Activated T-cell treated with anti-CD3 and anti-CD28 coated beads, Interleukin-2, amount 50 U/mL, for 24 hours (primary cell): ENCODE results near the gene UST.

Source experiments
- DNase-seq: peaks from one replicate; pipeline ENCODE4 v3.0.0-alpha.2; 2020
- H3K27ac Mint-ChIP-seq: 2 replicates; pipeline ENCODE4 v1.8.0; 2020; ENCODE audit warnings: mild to moderate bottlenecking, mixed read lengths
- H3K27me3 Mint-ChIP-seq: 2 replicates; pipeline ENCODE4 v1.8.0; 2020; ENCODE audit warnings: mixed read lengths
- H3K36me3 Mint-ChIP-seq: 2 replicates; pipeline ENCODE4 v1.8.0; 2020; ENCODE audit warnings: low read depth, mixed read lengths
- H3K4me1 Mint-ChIP-seq: 2 replicates; pipeline ENCODE4 v1.8.0; 2020; ENCODE audit warnings: low read depth, mixed read lengths
- H3K4me3 Mint-ChIP-seq: 2 replicates; pipeline ENCODE4 v1.8.0; 2020; ENCODE audit warnings: mild to moderate bottlenecking, moderate library complexity, mixed read lengths
- H3K9me3 Mint-ChIP-seq: 2 replicates; pipeline ENCODE4 v1.8.0; 2020; ENCODE audit warnings: mixed read lengths

UST gene

GRCh38 chr6:148822819-148823218 lies 76.0 kb downstream of the UST start:
- peaks cover 3% of the 10 kb centered on the region for H3K9me3 Mint-ChIP-seq
- H3K4me1 Mint-ChIP-seq: peaks cover 3% of the 10 kb centered on the region
- no peak for DNase-seq
- H3K27me3 Mint-ChIP-seq: no peaks in the 10 kb centered on the region
- H3K27ac Mint-ChIP-seq: no peak overlapping the region
- no peaks in the 10 kb centered on the region for H3K36me3 Mint-ChIP-seq
- no peak overlapping the region for H3K4me3 Mint-ChIP-seq

DNA sequence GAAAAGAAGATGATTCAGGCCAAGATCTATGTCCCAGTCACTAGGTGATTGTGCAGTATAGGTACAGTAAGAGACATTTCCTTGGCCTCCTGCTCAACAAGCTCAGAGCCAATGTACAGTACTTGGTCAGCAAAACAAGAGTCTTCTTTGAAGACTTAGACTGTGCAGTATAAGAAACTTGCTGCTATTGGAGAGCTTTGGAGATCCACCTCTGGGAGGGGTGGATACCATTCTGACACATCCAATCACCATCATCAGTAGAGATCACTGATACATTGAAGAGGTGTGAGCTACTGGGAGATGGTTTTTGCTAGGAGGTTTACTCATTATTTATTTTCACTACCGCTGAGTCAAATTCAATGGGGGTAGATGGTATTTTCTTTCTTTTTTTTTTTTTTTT lies 77.5 kb downstream of the UST start:
- Mint-ChIP-seq H3K27me3 (no peaks in the 10 kb centered on the region), H3K4me3 (no peak overlapping the region), H3K9me3 (peaks cover 3% of the 10 kb centered on the region), H3K36me3 (no peaks in the 10 kb centered on the region), H3K27ac (no peak overlapping the region), H3K4me1 (peaks cover 5% of the 10 kb centered on the region)
- no peak for DNase-seq

DNA sequence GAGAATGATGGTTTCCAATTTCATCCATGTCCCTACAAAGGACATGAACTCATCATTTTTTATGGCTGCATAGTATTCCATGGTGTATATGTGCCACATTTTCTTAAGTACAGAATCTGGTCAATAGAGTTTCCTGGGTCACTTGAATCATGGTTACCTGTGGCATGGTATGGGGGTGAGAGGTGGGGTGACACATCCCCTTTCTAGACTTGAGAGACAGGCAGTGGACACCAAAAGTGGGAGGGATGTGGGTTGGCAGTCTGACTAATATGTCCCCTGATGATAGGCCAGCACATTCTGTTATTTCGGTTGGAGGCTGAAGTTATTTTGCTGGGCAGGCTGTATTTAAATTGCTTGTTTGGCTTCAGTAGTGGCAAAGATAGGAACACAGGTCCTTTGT lies 78.1 kb downstream of the UST start:
- Mint-ChIP-seq H3K9me3 (peaks cover 3% of the 10 kb centered on the region), H3K4me1 (peaks cover 12% of the 10 kb centered on the region), H3K27ac (no peak overlapping the region), H3K4me3 (no peak overlapping the region), H3K27me3 (no peaks in the 10 kb centered on the region), H3K36me3 (no peaks in the 10 kb centered on the region)
- DNase-seq: no peak

DNA sequence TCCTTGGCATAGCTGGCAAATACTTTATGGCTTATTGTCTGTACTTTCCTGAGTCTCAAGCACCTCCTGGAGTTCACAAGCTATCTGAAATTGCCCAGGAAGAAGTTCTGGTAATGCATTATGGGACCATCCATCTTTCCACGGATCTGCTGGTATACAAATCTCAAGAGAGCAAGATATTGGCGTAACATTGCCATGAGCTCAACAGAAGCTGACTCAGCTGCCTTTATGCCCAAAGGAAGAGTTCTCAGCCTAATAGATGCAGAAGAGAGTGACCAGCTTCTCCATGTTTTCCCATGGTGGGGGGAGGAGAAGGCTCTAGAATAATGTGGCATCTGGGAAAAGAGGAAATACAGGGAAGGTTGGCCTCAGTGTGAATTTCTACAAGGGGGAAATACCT lies 78.7 kb downstream of the UST start:
- Mint-ChIP-seq H3K9me3 (peaks cover 3% of the 10 kb centered on the region), H3K4me3 (no peak overlapping the region), H3K36me3 (no peaks in the 10 kb centered on the region), H3K4me1 (peaks cover 17% of the 10 kb centered on the region), H3K27ac (no peak overlapping the region), H3K27me3 (no peaks in the 10 kb centered on the region)
- DNase-seq: no peak

DNA sequence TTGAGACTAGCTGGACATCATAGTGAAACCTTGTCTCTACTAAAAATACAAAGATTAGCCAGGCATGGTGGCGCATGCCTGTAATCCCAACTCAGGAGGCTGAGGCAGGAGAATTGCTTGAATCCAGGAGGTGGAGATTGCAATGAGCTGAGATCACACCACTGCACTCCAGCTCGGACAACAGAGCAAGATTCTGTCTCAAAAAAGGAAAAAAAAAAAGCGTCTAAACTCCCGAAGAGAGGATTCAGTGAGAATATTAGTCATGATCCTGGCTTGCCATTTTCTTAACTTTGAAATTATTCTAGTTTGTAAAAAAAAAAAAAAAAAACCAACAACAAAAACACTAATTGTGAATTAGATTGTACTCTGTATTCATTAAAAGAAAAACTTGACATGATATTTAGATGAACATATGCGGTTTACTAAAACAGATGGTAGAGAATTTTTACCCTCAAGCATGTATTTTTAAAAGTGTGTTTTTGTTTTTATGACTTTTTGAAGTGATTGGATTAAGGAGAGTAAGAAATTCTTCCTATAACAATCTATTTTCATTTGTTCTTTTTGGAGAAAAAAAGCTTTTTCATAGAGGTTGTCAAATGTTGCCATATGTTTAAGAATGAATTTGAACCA lies 80.7 kb downstream of the UST start:
- Mint-ChIP-seq H3K27me3 (no peaks in the 10 kb centered on the region), H3K4me3 (no peak overlapping the region), H3K9me3 (peaks cover 3% of the 10 kb centered on the region), H3K36me3 (no peaks in the 10 kb centered on the region), H3K4me1 (peaks cover 26% of the 10 kb centered on the region), H3K27ac (no peak overlapping the region)
- DNase-seq: no peak

GRCh38 chr6:148828047-148828446 lies 81.2 kb downstream of the UST start:
- peaks cover 26% of the 10 kb centered on the region for H3K4me1 Mint-ChIP-seq
- DNase-seq: no peak
- H3K36me3 Mint-ChIP-seq: no peaks in the 10 kb centered on the region

GRCh38 chr6:148829415-148830101 lies 82.7 kb downstream of the UST start:
- no peaks in the 10 kb centered on the region for H3K27me3 Mint-ChIP-seq
- no peak for DNase-seq
- no peak overlapping the region for H3K4me3 Mint-ChIP-seq
- no peaks in the 10 kb centered on the region for H3K36me3 Mint-ChIP-seq
- H3K9me3 Mint-ChIP-seq: peaks cover 3% of the 10 kb centered on the region
- H3K27ac Mint-ChIP-seq: no peak overlapping the region
- H3K4me1 Mint-ChIP-seq: peaks cover 28% of the 10 kb centered on the region

More at GRCh38 chr6:148828047-148828446, 81.2 kb downstream of the UST start:
- H3K27ac Mint-ChIP-seq: no peak overlapping the region
- no peaks in the 10 kb centered on the region for H3K27me3 Mint-ChIP-seq
- no peak overlapping the region for H3K4me3 Mint-ChIP-seq
- peaks cover 3% of the 10 kb centered on the region for H3K9me3 Mint-ChIP-seq

GRCh38 chr6:148830614-148831013 lies 83.8 kb downstream of the UST start:
- peak overlapping the region; percentile 63 for H3K4me3 Mint-ChIP-seq
- peaks cover 30% of the 10 kb centered on the region for H3K4me1 Mint-ChIP-seq

GRCh38 chr6:148831064-148831463 lies 84.2 kb downstream of the UST start:
- Mint-ChIP-seq H3K4me1 (peaks cover 35% of the 10 kb centered on the region), H3K9me3 (no peaks in the 10 kb centered on the region), H3K27ac (peak overlapping the region; percentile 82), H3K27me3 (no peaks in the 10 kb centered on the region), H3K36me3 (no peaks in the 10 kb centered on the region), H3K4me3 (peak overlapping the region; percentile 63)
- DNase-seq: no peak

More at GRCh38 chr6:148830614-148831013, 83.8 kb downstream of the UST start:
- H3K27ac Mint-ChIP-seq: peak overlapping the region; percentile 82
- DNase-seq: no peak
- no peaks in the 10 kb centered on the region for H3K36me3 Mint-ChIP-seq
- no peaks in the 10 kb centered on the region for H3K27me3 Mint-ChIP-seq
- no peaks in the 10 kb centered on the region for H3K9me3 Mint-ChIP-seq

DNA sequence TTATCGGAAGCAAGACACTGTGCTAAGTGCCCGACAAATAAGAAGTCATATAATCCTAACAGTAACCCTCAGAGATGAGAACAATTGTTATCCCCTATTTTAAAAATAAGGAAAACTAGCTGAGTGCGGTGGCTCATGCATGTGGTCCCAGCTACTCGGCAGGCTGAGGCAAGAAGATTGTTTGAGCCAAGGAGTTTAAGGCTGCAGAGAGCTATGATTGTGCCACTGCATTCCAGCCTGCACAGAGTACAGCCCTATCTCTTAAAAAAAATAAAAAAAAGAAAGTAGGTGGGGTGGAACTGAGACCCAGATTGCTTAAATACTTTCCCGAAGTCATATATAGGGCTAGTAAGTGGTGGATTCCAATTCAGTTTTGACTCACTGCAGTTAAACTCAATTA lies 84.7 kb downstream of the UST start:
- Mint-ChIP-seq H3K4me3 (no peak overlapping the region), H3K27ac (no peak overlapping the region), H3K9me3 (no peaks in the 10 kb centered on the region), H3K4me1 (peaks cover 40% of the 10 kb centered on the region), H3K36me3 (no peaks in the 10 kb centered on the region), H3K27me3 (no peaks in the 10 kb centered on the region)
- no peak for DNase-seq

- peaks cover 30% of the 10 kb centered on the region for H3K4me1 Mint-ChIP-seq
- no peaks in the 10 kb centered on the region for H3K27me3 Mint-ChIP-seq
- H3K9me3 Mint-ChIP-seq: no peaks in the 10 kb centered on the region
- no peaks in the 10 kb centered on the region for H3K36me3 Mint-ChIP-seq
- peak overlapping the region; percentile 51 for H3K4me3 Mint-ChIP-seq
- peak; percentile 59 for DNase-seq
- H3K27ac Mint-ChIP-seq: peak overlapping the region; percentile 94
These were observed 89.2 kb downstream of the UST start for GRCh38 chr6:148835920-148836441.

DNA sequence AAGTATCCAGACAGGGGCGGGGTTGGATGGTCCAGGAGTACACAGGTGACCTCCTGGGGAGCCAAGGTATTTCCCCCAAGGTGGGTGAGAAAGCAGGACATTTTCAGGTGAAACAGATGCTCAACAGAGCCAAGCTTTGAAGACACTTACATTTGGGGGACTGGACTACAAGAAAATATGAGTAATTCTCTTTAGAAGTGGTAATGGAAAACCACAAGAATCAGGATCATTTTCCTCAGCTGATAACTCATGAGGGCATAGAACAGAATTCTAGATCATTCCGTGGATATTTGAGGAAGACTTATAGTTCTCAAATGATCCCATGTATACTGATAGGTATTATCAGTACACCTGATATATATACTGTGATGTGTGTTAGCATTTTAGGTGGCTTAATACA lies 89.9 kb downstream of the UST start:
- no peak for DNase-seq
- no peaks in the 10 kb centered on the region for H3K27me3 Mint-ChIP-seq
- H3K36me3 Mint-ChIP-seq: no peaks in the 10 kb centered on the region
- peak overlapping the region; percentile 94 for H3K27ac Mint-ChIP-seq
- H3K4me1 Mint-ChIP-seq: peaks cover 25% of the 10 kb centered on the region
- H3K4me3 Mint-ChIP-seq: no peak overlapping the region
- H3K9me3 Mint-ChIP-seq: no peaks in the 10 kb centered on the region

- Mint-ChIP-seq H3K9me3 (no peaks in the 10 kb centered on the region), H3K4me3 (no peak overlapping the region), H3K27ac (no peak overlapping the region), H3K27me3 (no peaks in the 10 kb centered on the region), H3K36me3 (no peaks in the 10 kb centered on the region), H3K4me1 (peaks cover 29% of the 10 kb centered on the region)
- DNase-seq: no peak
These were observed 91.1 kb downstream of the UST start for GRCh38 chr6:148837941-148838340.

GRCh38 chr6:148839044-148839443 lies 92.2 kb downstream of the UST start:
- DNase-seq: no peak
- H3K36me3 Mint-ChIP-seq: no peaks in the 10 kb centered on the region
- peaks cover 27% of the 10 kb centered on the region for H3K4me1 Mint-ChIP-seq
- H3K9me3 Mint-ChIP-seq: no peaks in the 10 kb centered on the region
- H3K27me3 Mint-ChIP-seq: no peaks in the 10 kb centered on the region
- H3K4me3 Mint-ChIP-seq: no peak overlapping the region
- H3K27ac Mint-ChIP-seq: no peak overlapping the region

DNA sequence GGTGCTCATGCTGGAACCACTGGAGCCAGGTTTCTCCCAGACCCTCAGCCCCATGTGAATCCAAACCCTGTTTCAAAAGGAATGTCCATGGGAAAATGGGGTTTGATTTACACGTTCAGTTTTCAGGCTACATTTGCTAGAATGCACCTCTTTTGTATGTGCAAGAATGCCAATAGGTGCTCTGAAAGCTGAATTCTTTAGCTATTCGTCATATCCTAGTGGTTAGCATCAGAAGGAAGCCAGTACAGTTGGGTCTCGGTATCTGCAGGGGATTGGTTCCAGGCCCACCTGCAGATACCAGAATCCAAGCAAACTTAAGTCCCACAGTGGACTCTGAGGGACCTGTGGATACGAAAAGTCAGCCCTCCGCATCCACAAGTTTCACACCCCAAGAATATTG lies 93.4 kb downstream of the UST start:
- H3K36me3 Mint-ChIP-seq: no peaks in the 10 kb centered on the region
- peaks cover 26% of the 10 kb centered on the region for H3K4me1 Mint-ChIP-seq
- no peak overlapping the region for H3K4me3 Mint-ChIP-seq
- H3K27me3 Mint-ChIP-seq: no peaks in the 10 kb centered on the region
- DNase-seq: no peak
- no peaks in the 10 kb centered on the region for H3K9me3 Mint-ChIP-seq
- no peak overlapping the region for H3K27ac Mint-ChIP-seq
